Measurements from ENCODE around the gene KIR3DL3. TPM values are rescaled to one million over a fixed set of nuclear protein-coding genes. Genes with fewer than 3 reads are reported as not detected.
"Not testable (repeated sequence)": the region's sequence is repeated elsewhere in the genome, so short reads cannot be mapped to it uniquely, and the experiment has no call there.

The KIR3DL3 gene
- total and polyA plus RNA-seq, 8 donors: not detected

DNA sequence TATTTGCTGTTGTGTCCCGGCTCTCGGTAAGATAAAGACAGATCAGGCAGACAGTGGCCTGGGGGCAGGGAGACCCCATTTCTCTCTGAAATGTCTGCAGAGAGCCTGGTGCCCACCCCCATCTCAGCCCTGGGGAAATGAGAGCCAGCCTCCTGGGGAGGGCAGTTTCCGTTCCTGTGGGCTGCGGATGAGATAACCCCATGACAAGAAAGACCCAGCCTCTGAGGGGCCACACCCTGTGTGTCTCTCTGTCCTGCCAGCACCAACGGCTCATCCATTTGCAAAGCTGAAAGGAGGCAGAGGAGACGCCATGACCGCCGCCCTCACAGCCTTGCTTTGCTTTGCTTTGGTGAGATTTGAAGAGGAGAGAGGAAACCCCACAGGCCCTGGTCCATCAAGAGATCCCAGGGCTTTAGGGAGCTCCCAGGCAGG, 28.1 kb upstream of the KIR3DL3 start:
- peaks cover 0 to 54% (median 5%) of the 10 kb centered on the region in 3 donors for H3K27me3 ChIP-seq
- intact Hi-C loops (cut with DNase I; ENCODE audit: low total_unique reads): no loop called here
- no peak overlapping the region for H3K27ac ChIP-seq
- no peak for DNase-seq
- no peaks in the 10 kb centered on the region for H3K4me1 ChIP-seq
- WGBS, 5 donors: 61 to 71% (median 64%) methylated on average over 8 of the region's 8 CpGs
- peaks cover 0 to 8% (median 2%) of the 10 kb centered on the region in 4 donors for H3K9me3 ChIP-seq
- H3K36me3 ChIP-seq: no peaks in the 10 kb centered on the region
- no peak overlapping the region for H3K4me3 ChIP-seq
- TF ChIP-seq EP300 (IDR thresholded peaks at IDR 0.05): no peak
- no peak for TF ChIP-seq POLR2AphosphoS5 (IDR thresholded peaks at IDR 0.05)
- TF ChIP-seq, protein P1, sequence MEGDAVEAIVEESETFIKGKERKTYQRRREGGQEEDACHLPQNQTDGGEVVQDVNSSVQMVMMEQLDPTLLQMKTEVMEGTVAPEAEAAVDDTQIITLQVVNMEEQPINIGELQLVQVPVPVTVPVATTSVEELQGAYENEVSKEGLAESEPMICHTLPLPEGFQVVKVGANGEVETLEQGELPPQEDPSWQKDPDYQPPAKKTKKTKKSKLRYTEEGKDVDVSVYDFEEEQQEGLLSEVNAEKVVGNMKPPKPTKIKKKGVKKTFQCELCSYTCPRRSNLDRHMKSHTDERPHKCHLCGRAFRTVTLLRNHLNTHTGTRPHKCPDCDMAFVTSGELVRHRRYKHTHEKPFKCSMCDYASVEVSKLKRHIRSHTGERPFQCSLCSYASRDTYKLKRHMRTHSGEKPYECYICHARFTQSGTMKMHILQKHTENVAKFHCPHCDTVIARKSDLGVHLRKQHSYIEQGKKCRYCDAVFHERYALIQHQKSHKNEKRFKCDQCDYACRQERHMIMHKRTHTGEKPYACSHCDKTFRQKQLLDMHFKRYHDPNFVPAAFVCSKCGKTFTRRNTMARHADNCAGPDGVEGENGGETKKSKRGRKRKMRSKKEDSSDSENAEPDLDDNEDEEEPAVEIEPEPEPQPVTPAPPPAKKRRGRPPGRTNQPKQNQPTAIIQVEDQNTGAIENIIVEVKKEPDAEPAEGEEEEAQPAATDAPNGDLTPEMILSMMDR (IDR thresholded peaks at IDR 0.05): no peak
- TF ChIP-seq POLR2A (IDR thresholded peaks at IDR 0.05): no peak

DNA sequence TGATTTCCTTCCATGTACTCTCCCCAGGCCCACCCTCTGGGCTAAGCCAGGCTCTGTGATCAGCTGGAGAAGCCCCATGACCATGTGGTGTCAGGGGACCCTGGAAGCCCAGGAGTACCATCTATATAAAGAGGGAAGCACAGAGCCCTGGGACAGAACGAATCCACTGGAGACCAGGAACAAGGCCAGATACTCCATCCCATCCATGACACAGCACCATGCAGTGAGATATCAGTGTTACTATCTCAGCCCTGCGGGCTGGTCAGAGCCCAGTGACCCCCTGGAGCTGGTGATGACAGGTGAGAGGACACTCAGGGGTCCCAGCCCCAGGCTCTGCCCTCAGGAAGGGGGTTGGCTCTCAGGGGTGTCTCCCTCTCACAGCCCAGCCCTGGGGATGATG, 27.5 kb upstream of the KIR3DL3 start:
- WGBS, 5 donors: 29 to 42% (median 32%) methylated on average over 2 of the region's 2 CpGs
- H3K9me3 ChIP-seq: peaks cover 0 to 8% (median 2%) of the 10 kb centered on the region in 4 donors
- DNase-seq: no peak
- TF ChIP-seq POLR2AphosphoS5 (IDR thresholded peaks at IDR 0.05) (no peak), POLR2A (IDR thresholded peaks at IDR 0.05) (no peak), EP300 (IDR thresholded peaks at IDR 0.05) (no peak)
- TF ChIP-seq, protein P1 (IDR thresholded peaks at IDR 0.05): no peak
- no peaks in the 10 kb centered on the region for H3K36me3 ChIP-seq
- H3K27me3 ChIP-seq: peaks cover 0 to 50% (median 0%) of the 10 kb centered on the region in 3 donors
- H3K4me1 ChIP-seq: no peaks in the 10 kb centered on the region
- no peak overlapping the region for H3K4me3 ChIP-seq
- intact Hi-C loops (cut with DNase I; ENCODE audit: low total_unique reads): no loop called here
- H3K27ac ChIP-seq: no peak overlapping the region

DNA sequence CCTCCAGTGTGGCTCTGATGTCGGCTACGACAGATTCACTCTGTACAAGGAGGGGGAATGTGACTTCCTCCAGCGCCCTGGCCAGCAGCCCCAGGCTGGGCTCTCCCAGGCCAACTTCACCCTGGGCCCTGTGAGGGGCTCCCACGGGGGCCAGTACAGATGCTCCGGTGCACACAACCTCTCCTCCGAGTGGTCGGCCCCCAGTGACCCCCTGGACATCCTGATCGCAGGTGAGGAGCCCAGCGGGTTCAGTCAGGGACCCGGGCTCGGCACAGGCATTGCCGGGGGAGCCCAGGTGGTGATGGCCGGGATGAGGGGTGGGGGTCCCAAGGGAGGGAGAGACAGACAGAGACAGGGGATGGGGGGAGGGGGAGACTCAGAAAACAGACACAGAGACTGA, 26.5 kb upstream of the KIR3DL3 start:
- not testable (repeated sequence) for DNase-seq, H3K9me3 ChIP-seq
- 60 to 85% (median 80%) methylated on average over 1 to 13 of the region's 13 CpGs for WGBS, 5 donors

DNA sequence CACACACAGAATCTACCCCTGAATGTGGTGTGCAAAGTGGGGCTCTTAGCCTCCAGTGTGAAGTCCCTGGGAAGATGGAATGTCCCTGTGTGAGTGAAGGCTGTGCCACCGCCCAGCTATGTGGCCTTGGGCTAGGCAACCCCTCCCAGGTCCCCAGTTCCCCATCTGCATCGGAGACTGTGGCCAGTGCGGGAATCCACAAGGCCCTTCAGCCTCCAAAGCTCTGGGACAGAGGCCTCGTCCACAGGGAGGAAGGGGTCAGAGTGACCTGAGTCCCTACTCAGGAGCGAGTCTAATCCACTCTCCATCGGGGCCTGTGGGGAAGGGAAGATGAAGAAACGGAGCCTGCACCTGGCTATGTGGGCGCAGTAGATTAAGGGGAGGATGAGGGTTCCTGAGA, 19.3 kb upstream of the KIR3DL3 start:
- DNase-seq: no peak
- no peaks in the 10 kb centered on the region for H3K4me1 ChIP-seq
- H3K9me3 ChIP-seq: peaks cover 0 to 21% (median 3%) of the 10 kb centered on the region in 4 donors
- H3K27me3 ChIP-seq: peaks cover 0 to 28% (median 5%) of the 10 kb centered on the region in 3 donors
- TF ChIP-seq, protein P1 (IDR thresholded peaks at IDR 0.05): no peak
- WGBS, 5 donors: 71 to 87% (median 77%) methylated on average over 5 to 8 of the region's 8 CpGs
- no peak overlapping the region for H3K27ac ChIP-seq
- H3K4me3 ChIP-seq: no peak overlapping the region
- intact Hi-C loops (cut with DNase I; ENCODE audit: low total_unique reads): no loop called here
- no peaks in the 10 kb centered on the region for H3K36me3 ChIP-seq

More for the DNA sequence above, 26.5 kb upstream of the KIR3DL3 start:
- H3K4me3 ChIP-seq; H3K4me1 ChIP-seq; H3K27ac ChIP-seq; H3K36me3 ChIP-seq; intact Hi-C loops (cut with DNase I; ENCODE audit: low total_unique reads): not testable (repeated sequence)
- peaks cover 0 to 46% (median 0%) of the 10 kb centered on the region in 3 donors for H3K27me3 ChIP-seq

DNA sequence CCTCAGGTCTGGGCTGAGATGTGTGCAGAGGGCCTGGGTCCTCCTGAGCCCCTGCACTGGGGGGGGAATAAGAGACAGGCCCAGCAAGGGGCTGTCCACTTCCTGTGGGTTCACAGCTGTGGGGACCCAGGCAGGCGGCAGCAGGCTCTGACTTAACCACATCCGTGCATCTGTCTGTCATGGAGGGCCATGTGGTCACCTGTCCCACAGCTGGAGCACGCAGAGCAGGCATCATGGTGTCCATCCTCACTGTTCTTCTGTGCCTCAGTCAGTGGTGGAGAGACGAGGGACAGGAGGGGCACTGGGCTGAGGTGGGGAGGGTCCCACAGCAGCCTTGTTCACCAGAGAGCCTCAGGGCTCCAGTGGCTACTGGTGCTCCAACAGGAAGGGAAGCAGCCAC, 16.3 kb upstream of the KIR3DL3 start:
- Histone ChIP-seq H3K36me3 (no peaks in the 10 kb centered on the region), H3K4me3 (no peak overlapping the region), H3K9me3 (peaks cover 0 to 21% (median 3%) of the 10 kb centered on the region in 4 donors), H3K27ac (no peak overlapping the region), H3K27me3 (peaks cover 0 to 27% (median 5%) of the 10 kb centered on the region in 3 donors), H3K4me1 (no peaks in the 10 kb centered on the region)
- no peak for TF ChIP-seq EP300 (IDR thresholded peaks at IDR 0.05)
- TF ChIP-seq, protein P1 (IDR thresholded peaks at IDR 0.05): no peak
- TF ChIP-seq POLR2AphosphoS5 (IDR thresholded peaks at IDR 0.05): no peak
- TF ChIP-seq POLR2A (IDR thresholded peaks at IDR 0.05): no peak
- 30 to 90% (median 57%) methylated on average over 2 to 4 of the region's 4 CpGs for WGBS, 5 donors
- intact Hi-C loops (cut with DNase I; ENCODE audit: low total_unique reads): no loop called here
- DNase-seq: no peak

Data from stomach (tissue), 9 donors.